HuH-7.5 (cell line): Measurements from ENCODE around the gene SUDS3.
A peak's percentile ranks its signal among the peaks of the same experiment; 100 is the strongest.
"Not testable (repeated sequence)": the region's sequence is repeated elsewhere in the genome, so short reads cannot be mapped to it uniquely, and the experiment has no call there.

Experiments
- DNase-seq: peaks from one replicate; pipeline ENCODE4 v3.0.0; 2011; ENCODE audit warnings: low spot score

The SUDS3 gene

GRCh38 chr12:118398524-118398923 is 22.2 kb downstream of the SUDS3 start:
- no peak for DNase-seq

DNA sequence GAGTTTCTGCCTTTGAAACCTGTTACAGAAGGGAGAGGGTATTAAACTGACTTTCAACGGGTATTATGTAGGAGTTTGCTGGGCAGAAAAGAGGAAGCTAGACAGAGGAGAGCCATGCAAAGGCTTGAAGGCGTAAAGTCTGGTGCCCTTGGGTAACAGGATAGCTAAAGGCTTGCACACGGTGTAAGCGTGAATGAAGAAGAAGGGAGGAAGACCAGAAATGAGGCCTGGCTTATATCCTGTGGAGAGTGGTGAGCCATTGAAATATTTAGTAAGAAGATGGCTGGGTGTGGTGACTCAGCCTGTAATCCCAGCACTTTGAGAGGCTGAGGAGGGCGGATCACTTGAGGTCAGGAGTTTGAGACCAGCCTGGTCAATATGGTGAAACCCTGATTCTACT is 22.6 kb downstream of the SUDS3 start:
- no peak for DNase-seq

- DNase-seq = no peak
Observed at GRCh38 chr12:118402251-118402650, 25.9 kb downstream of the SUDS3 start.

DNA sequence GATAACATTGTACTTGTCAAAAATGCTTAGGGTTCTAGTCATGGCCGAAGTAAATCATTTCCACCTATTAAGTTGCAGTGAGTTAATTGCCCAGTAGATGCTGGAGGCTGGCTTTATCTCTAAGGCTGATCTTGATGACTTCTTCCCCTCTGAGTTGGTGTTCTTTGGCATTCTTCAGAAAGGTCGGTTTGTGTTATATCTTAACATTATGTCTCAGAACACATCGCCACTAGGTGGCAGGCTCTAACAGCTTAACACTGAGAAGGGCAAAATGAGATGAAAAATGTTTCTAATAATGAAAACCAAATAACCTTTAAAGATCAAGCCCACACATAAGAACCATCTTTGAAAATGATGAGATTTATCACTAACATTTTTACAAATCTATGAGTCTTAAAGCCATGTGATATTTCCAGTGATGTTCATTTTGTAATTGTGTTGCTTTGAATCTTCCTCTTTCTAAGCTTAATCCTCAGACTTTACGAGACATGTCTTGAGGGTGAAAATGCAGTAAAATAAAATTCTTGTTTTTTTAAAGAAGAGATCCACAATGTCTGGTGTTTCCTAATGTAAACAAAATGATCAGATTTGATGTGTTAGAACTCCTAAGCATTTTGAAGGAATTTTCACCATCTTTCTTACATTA is 28.6 kb downstream of the SUDS3 start:
- DNase-seq = peak; percentile 26

GRCh38 chr12:118408241-118408640 is 31.9 kb downstream of the SUDS3 start:
- not testable (repeated sequence) for DNase-seq

- DNase-seq = no peak
Observed at GRCh38 chr12:118409834-118410233, 33.5 kb downstream of the SUDS3 start.

DNA sequence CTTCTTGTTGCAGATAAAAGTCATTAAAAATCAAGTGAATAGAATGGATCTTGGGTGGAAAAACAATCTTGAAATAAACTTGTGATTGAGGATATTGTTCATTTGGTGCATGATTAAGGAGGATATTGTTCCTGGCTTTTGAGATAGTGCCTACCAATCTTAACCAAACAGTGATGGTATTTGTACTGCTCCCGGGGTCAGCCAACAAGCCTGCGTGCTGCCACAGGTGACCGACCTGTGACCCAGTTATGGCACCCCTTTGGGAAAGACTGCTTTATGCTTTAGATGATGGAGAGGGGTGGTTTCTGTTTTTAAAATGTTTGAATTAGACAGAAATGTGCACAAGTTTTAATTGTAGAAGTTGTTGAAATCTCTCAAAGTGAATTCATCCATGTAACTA is 41.6 kb downstream of the SUDS3 start:
- no peak for DNase-seq

GRCh38 chr12:118418385-118419057 is 42.2 kb downstream of the SUDS3 start:
- no peak for DNase-seq

DNA sequence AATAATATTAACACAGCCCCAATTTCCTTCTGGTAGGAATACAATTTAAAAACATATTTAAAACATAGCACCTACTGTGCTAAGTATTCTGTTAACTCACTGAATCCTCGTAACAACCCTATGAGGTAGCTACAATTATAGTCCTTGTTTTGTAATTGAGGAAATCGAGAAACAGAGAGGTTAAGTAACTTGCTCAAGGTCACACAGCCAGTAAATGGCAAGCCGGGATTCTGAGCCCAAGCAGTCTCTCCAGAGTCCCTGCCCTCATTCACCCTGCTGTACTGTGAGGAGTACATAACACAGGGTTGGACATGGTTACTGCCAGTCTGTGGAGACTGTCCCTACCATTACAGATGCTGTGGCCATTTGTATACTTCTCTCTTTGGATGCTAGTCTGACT is 44.3 kb downstream of the SUDS3 start:
- DNase-seq = no peak

GRCh38 chr12:118424884-118425283 is 48.5 kb downstream of the SUDS3 start:
- DNase-seq = no peak

GRCh38 chr12:118425364-118425763 is 49.0 kb downstream of the SUDS3 start:
- DNase-seq = no peak

- DNase-seq = no peak
Observed at GRCh38 chr12:118427819-118428218, 51.5 kb downstream of the SUDS3 start.

GRCh38 chr12:118428643-118429042 is 52.3 kb downstream of the SUDS3 start:
- DNase-seq = no peak

DNA sequence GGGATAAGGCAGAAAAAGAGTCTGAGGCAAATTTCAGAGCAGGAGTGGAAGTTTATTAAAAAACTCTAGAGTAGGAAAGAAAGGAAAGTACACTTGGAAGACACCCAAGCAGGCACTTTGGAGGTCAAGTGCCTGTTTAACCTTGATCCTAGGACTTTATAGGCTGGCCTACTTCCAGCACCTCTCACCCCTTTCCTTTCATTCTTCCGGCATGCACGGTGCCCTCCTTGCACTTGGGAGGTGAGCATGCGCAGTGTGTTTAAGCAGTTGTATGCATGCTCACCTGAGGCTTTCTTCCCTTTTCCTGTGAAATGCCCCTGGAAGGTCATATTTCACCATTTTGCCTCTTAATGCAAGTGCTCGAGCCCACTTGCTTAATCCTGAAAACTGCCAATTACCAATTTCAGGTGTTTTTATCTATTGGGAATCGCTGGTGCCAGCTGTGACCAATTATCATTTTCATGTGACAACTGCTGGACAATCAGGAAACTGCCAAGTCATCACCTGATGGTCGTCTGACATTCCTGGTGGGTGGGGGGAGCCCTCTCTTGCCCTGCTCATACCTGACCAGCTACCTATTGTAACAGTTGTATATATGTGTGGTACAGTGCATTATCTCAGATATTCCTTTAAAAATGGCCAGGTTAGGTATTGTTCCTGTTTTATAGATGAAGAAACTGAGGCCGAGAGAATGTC is 53.5 kb downstream of the SUDS3 start:
- DNase-seq = no peak

- no peak for DNase-seq
Observed at GRCh38 chr12:118430516-118430915, 54.2 kb downstream of the SUDS3 start.

- DNase-seq = no peak
Observed at GRCh38 chr12:118432812-118433545, 56.6 kb downstream of the SUDS3 start.

DNA sequence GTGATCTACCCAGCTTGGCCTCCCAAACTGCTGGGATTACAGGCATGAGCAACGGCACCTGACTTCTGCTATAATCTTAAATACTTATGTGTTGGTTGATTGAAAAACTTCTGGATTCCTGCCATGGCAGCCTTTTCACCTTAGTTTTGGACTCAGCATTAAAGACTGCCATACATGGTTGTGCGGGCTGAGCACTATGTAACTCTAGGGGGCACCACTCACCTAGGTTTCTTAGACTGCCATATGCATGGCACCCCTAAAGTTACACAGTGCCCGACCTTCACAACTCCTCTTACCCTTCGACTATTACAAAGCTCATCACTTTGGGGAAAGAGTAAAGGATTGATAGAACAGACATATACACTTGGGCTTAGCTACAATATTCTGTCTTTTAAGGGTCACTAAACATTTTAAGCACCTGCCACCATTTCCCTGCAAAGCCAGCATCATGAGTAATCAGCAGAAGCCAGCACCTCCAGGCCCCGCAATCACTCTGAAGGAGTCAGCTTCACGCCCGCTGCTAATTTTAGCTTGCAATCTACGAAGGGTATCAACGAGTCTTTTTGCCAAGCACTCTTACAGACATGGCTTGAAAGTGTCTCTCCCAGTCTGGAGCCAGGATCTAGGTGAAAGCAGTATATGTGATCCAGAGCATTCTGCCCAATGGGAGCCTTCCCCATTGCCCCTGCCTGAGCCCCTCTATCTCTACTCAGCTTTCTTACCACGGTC is 59.8 kb downstream of the SUDS3 start:
- DNase-seq = no peak

- no peak for DNase-seq
Observed at GRCh38 chr12:118436986-118437385, 60.6 kb downstream of the SUDS3 start.

DNA sequence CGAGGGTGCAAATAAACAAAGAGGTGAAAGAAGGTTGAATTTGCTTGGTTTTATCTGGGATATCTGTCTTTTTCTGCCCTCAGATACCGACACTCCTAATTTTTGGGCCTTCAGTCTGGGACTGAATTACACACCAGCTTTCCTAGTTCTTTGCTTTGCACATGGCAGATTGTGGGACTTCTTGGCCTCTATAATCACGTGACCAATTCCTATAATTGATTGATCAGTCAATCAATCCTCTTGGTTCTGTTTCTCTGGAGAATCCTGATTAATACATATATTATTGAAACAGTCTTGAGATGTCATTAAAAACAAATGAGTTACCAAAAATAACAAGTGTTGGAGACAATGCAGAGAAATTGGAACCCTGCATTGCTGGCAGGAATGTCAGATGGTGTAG is 62.7 kb downstream of the SUDS3 start:
- DNase-seq = no peak

- no peak for DNase-seq
Observed at GRCh38 chr12:118446247-118446646, 69.9 kb downstream of the SUDS3 start.

- no peak for DNase-seq
Observed at GRCh38 chr12:118447181-118447580, 70.8 kb downstream of the SUDS3 start.

DNA sequence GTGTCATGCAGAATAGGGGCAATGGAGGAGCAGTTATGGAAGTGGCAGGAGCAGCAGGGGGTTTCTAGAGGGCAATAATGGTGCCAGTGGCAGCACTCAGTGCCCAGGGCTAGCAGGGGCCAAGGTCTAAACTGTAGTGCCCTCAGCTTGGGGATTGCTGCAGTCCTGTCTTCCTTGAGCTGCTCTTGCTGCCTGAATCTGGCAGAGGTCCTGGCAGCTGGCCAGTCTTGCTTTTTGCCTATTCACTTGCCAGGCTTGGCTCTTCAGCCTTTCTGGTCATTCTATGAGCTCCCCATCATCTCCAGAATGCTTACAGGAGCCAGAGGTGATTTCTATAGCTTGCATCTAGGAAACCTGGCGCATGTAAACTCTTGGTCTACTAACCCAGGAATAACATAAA is 72.0 kb downstream of the SUDS3 start:
- no peak for DNase-seq
